Psoas muscle (tissue), 8 donors: ENCODE data around the gene ADGRL1. TPM values are rescaled to one million over a fixed set of nuclear protein-coding genes. Genes with fewer than 3 reads are reported as not detected.
A peak's percentile ranks its signal among the peaks of the same experiment; 100 is the strongest.
"Not testable (repeated sequence)": the region's sequence is repeated elsewhere in the genome, so short reads cannot be mapped to it uniquely, and the experiment has no call there.

Experiments used
- ATAC-seq, 4 donors: fragments of 200-7000 bp; cut with Tn5 transposase; one replicate each; pipeline ENCODE4 v1.9.1; 2020; ENCODE audit warnings: moderate library complexity in 3 of 4, mild to moderate bottlenecking in 2 of 4
- DNase-seq, 2 donors: peaks; one replicate each; pipeline ENCODE4 v3.0.0-alpha.2; 2020
- H3K27ac ChIP-seq: fragments of 200-600 bp; one replicate; pipeline ENCODE4 v1.8.0; 2022
- H3K27me3 ChIP-seq, 3 donors: fragments of 200-600 bp in 1 of 3; one replicate each; pipeline versions ENCODE4 v1.6.1 to v1.8.0; 2013 to 2022; ENCODE audit warnings: low read length in 2 of 3, mild to moderate bottlenecking in 2 of 3, moderate library complexity in 1 of 3; ENCODE audit not compliant: insufficient read depth in 3 of 3
- H3K36me3 ChIP-seq, 2 donors: fragments of 200-600 bp in 1 of 2; one replicate each; pipeline versions ENCODE4 v1.6.1 to v1.8.0; 2013 to 2022; ENCODE audit warnings: low read depth in 1 of 2, mild to moderate bottlenecking in 1 of 2, moderate library complexity in 1 of 2; ENCODE audit not compliant: insufficient read depth in 1 of 2
- H3K4me1 ChIP-seq: fragments of 200-600 bp; one replicate; pipeline ENCODE4 v1.8.0; 2022
- H3K4me3 ChIP-seq: fragments of 200-600 bp; one replicate; pipeline ENCODE4 v1.8.0; 2022; ENCODE audit warnings: mild to moderate bottlenecking
- H3K9me3 ChIP-seq: fragments of 200-600 bp; one replicate; pipeline ENCODE4 v1.8.0; 2022
- CTCF ChIP-seq: fragments of 200-600 bp; IDR thresholded peaks from one replicate; pipeline ENCODE4 v1.8.0; 2022; ENCODE audit warnings: antibody characterized with exemption
- whole genome bisulfite sequencing, 3 donors: extraction: QIAGEN DNeasy Blood & Tissue Kit; methylation state at CpG; one replicate each; pipeline versions ENCODE4 v1.1.6 to v1.1.7; 2013; 5-methylcytosine and 5-hydroxymethylcytosine counted together
- intact Hi-C, 2 donors: fragments of 100-400 bp; cut with DNase I; formaldehyde crosslinking; loops; one replicate each; pipeline versions ENCODE4 v1.11.0 to v1.14.2; 2022
- polyA plus RNA-seq, 3 donors: library from polyadenylated mRNA; stranded (reverse); fragments of 200-250 nt; gene quantifications; one replicate each; pipeline ENCODE4 v1.2.3, GENCODE V29; 2013
- total RNA-seq, 4 donors: library from RNA; stranded (reverse); fragmentation: NEBNext Ultra II Directional in 2 of 4; extraction: Animal tissue kit (Norgen Biotek cat#: 25700) in 2 of 4; gene quantifications; one replicate each; pipeline versions ENCODE4 v1.2.1 to v1.2.4, GENCODE V29; 2021 to 2023
- donor health status: healthy with polysubstance abuse.
- donor health status: DM: no; HTN: no; CAD: no; lungs with moderate emphysema.
- donor health status: Bipolar disorder and iron deficiency.
- donor health status: healthy.
- donor health status: DM: yes; HTN: yes; CAD: no.
- donor health status: DM: no; HTN: no; CAD: no.
- donor health status: DM: no; HTN: no; CAD: no.
- donor health status: DM: yes; HTN: yes; CAD: no.

Gene ADGRL1
- total and polyA plus RNA-seq, 7 donors: 0.38 to 2.6 (median 1.7) TPM

DNA sequence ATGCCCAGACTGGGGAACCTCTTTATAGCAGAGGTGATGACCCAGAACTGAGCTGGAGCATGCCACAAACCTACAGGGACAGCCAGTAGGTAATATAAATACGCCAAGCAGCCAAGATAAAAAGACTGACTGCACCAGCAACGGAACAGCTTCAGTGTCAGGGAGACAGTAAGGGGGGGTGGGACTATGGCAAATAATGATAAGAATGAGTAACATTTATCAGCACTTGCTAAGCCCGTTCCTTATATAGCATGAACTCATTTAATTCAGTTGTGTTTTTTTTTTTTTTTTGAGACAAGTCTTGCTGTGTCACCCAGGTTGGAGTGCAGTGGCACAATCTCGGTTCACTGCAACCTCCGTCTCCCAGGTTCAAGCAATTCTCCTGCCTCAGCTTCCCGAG, 20.5 kb upstream of the ADGRL1 start:
- H3K27ac ChIP-seq, H3K36me3 ChIP-seq, H3K4me3 ChIP-seq, H3K27me3 ChIP-seq, intact Hi-C loops, ATAC-seq, H3K9me3 ChIP-seq, H3K4me1 ChIP-seq: not testable (repeated sequence)
- peak in 1 of 2 donors; percentile 12 for DNase-seq
- 84 to 87% (median 86%) methylated on average over 5 to 6 of the region's 6 CpGs for WGBS, 3 donors

DNA sequence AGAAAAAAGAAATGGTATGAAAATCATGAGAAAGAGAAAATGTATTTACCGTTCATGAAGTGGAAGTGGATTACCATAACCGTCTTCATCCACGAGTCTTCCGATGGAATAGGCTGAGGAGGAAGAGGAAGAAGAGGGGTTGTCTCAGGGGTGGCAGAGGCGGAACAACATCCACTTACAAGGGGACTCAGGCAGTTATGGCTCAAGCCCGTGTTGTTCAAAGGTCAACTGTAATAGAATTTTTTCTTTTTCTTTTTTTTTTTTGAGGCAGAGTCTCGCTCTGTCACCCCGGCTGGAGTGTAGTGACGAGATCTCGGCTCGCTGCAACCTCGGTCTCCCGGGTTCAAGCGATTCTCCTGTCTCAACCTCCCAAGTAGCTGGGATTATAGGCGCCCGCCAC, 16.9 kb upstream of the ADGRL1 start:
- WGBS, 3 donors: 81 to 83% (median 81%) methylated on average over 16 of the region's 16 CpGs
- no peak for ATAC-seq
- TF ChIP-seq CTCF: no peak
- H3K4me3 ChIP-seq: no peak overlapping the region
- intact Hi-C loops: no loop called here
- no peaks in the 10 kb centered on the region for H3K4me1 ChIP-seq
- no peaks in the 10 kb centered on the region for H3K9me3 ChIP-seq
- no peaks in the 10 kb centered on the region for H3K36me3 ChIP-seq
- no peak overlapping the region for H3K27ac ChIP-seq
- peaks cover 0 to 2% (median 0%) of the 10 kb centered on the region in 3 donors for H3K27me3 ChIP-seq
- DNase-seq: no peak

GRCh38 chr19:14221345-14221744, 15.4 kb upstream of the ADGRL1 start:
- WGBS, 3 donors: 6 to 9% (median 6%) methylated on average over 18 to 19 of the region's 19 CpGs
- peak in 1 of 2 donors; percentile 63 for DNase-seq
- H3K9me3 ChIP-seq, H3K27me3 ChIP-seq, H3K4me1 ChIP-seq, H3K4me3 ChIP-seq, H3K27ac ChIP-seq, H3K36me3 ChIP-seq, intact Hi-C loops: not testable (repeated sequence)
- peak in 1 of 4 donors; percentile 26 for ATAC-seq

DNA sequence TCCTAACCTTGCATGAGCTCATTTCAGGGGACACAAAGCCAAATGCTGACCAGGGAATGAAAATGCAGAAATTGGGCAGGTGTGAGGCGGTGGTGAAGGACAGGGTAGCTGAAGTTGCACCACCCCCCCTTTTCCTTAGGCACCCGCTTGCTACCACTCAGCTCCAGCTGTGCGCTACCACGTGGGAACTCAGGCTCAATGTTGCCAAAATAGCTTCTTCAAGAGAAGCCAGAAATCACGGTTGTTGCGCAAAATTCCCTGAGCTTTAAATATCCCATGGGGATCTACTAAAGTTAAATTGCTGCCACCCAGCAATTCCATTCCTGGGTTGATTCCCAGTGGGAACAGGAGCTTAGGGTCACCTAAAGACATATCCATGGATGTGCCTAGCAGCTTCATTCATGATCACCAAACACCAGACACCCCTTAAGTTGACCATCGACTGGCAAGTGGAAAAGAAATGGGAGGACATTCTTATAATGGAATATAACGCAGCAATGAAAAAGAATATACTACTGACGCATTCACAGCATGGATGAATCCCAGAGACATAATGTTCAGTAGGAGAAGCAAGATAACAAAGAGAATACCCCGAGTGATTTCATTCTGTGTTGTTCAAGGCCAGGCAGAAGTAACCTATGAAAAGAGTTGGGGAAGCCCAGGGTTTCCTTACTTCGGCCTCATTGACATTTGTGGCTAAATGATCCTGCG, 12.8 kb upstream of the ADGRL1 start:
- ATAC-seq: no peak
- intact Hi-C loops: no loop called here
- Histone ChIP-seq H3K36me3 (no peaks in the 10 kb centered on the region), H3K27me3 (peaks cover 0 to 11% (median 2%) of the 10 kb centered on the region in 3 donors), H3K27ac (no peak overlapping the region), H3K9me3 (no peaks in the 10 kb centered on the region), H3K4me1 (no peaks in the 10 kb centered on the region), H3K4me3 (no peak overlapping the region)
- WGBS, 3 donors: 67 to 78% (median 74%) methylated on average over 11 to 12 of the region's 12 CpGs
- TF ChIP-seq CTCF: no peak
- no peak for DNase-seq

DNA sequence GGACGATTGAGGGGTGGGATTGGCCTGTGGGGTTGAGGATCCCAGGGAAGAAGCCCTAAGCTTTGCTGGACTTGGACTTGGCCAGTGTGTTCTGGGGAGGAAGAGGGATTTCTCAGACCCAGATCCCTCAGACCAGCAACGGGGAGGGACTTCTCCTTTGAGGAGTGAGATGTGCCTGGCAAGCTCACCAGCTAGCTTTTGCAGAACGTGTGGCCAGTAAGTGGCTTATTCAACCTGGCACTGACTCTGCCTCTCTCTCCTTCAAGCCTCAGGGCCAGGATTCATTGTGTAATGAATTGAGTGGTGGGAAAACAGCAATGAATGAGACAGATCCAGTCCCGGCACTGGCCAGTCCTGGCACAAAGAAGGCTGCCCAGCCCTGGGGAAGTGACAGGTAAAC, 11.9 kb upstream of the ADGRL1 start:
- 10 to 21% (median 17%) methylated on average over 4 of the region's 4 CpGs for WGBS, 3 donors
- intact Hi-C loops, H3K4me3 ChIP-seq, H3K27ac ChIP-seq, H3K9me3 ChIP-seq, DNase-seq, H3K4me1 ChIP-seq, H3K36me3 ChIP-seq, ATAC-seq: not testable (repeated sequence)
- H3K27me3 ChIP-seq: peaks cover 0 to 13% (median 2%) of the 10 kb centered on the region in 3 donors

GRCh38 chr19:14214580-14214979, 8.6 kb upstream of the ADGRL1 start:
- Histone ChIP-seq H3K4me1 (no peaks in the 10 kb centered on the region), H3K36me3 (no peaks in the 10 kb centered on the region), H3K9me3 (no peaks in the 10 kb centered on the region), H3K27me3 (peaks cover 0 to 31% (median 3%) of the 10 kb centered on the region in 3 donors), H3K4me3 (no peak overlapping the region), H3K27ac (no peak overlapping the region)
- ATAC-seq (no peak), DNase-seq (no peak)
- intact Hi-C loops: no loop called here
- TF ChIP-seq CTCF: no peak
- WGBS, 3 donors: 89 to 93% (median 93%) methylated on average over 2 of the region's 2 CpGs

GRCh38 chr19:14210182-14210581, 4.2 kb upstream of the ADGRL1 start:
- ATAC-seq, H3K4me3 ChIP-seq, H3K36me3 ChIP-seq, DNase-seq, H3K9me3 ChIP-seq, H3K27ac ChIP-seq, H3K4me1 ChIP-seq, intact Hi-C loops: not testable (repeated sequence)
- H3K27me3 ChIP-seq: peaks cover 0 to 46% (median 8%) of the 10 kb centered on the region in 3 donors
- whole genome bisulfite sequencing, 3 donors: 65 to 70% (median 66%) methylated on average over 9 of the region's 9 CpGs

DNA sequence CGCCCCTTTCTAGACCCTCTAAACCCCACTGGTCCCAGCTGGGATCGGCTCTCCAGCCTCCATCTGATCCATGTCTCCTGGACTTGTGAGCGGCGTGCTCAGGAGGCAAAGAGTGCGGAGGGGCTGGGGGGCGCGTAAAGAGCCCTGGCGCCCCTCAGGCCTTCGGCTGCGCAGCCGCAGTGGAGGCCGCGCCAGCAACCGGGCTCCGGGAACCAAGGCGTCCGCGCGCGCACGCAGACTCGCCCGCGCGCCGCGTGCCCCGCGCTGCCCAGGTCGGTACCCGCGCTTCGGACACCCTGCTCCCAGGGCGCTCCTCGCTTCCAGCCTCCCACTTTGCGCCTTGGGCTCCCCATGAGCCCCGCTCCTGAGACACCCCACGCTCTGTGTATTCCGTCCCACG, 3.4 kb upstream of the ADGRL1 start:
- WGBS, 3 donors: 1% methylated on average over 18 to 40 of the region's 40 CpGs
- peaks cover 0 to 50% (median 12%) of the 10 kb centered on the region in 3 donors for H3K27me3 ChIP-seq
- H3K4me1 ChIP-seq, H3K27ac ChIP-seq, H3K4me3 ChIP-seq, DNase-seq, ATAC-seq, H3K36me3 ChIP-seq, H3K9me3 ChIP-seq, intact Hi-C loops: not testable (repeated sequence)

DNA sequence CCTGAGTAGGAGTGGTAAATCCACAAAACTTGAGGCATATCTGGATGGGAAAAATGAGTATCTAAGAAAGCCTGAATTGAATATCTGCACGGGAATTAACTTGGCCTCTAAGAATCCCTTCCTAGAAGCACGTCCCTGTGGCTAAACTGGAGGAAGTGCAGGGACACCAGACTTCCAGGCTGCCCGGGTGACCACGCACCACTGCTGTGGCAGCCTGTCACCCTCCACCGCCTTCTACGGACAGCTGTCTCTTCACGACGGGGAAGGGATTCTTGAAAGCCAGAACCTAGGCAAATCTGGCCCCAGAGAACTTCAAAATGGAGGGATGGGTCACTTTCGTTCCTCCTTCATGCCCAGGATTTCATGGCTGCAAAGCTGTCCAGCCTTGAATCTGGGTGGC, 2.5 kb upstream of the ADGRL1 start:
- H3K27me3 ChIP-seq: peaks cover 0 to 48% (median 12%) of the 10 kb centered on the region in 3 donors
- ATAC-seq, H3K27ac ChIP-seq, H3K36me3 ChIP-seq, H3K4me3 ChIP-seq, DNase-seq, H3K9me3 ChIP-seq, H3K4me1 ChIP-seq, intact Hi-C loops: not testable (repeated sequence)
- 10 to 17% (median 13%) methylated on average over 9 of the region's 9 CpGs for WGBS, 3 donors
